IMR-90 (cell line): ENCODE results near the gene TAAR2.

Source experiments
- BHLHE40 ChIP-seq: fragments of 150-350 bp; IDR thresholded peaks from 2 replicates; pipeline ENCODE4 v1.6.1; 2016; ENCODE audit warnings: mild to moderate bottlenecking, low read depth, low read length
- CHD1 ChIP-seq: IDR thresholded peaks from 2 replicates; pipeline ENCODE4 v1.6.1; 2012; ENCODE audit warnings: low read depth, low read length, improper control_type of control experiment
- FOS ChIP-seq: fragments of 150-350 bp; IDR thresholded peaks from 2 replicates; pipeline ENCODE4 v1.6.1; 2016; ENCODE audit warnings: low read depth, low read length
- MAFK ChIP-seq: IDR thresholded peaks from 2 replicates; pipeline ENCODE4 v1.6.1; 2012; ENCODE audit warnings: low read depth, low read length, improper control_type of control experiment
- MXI1 ChIP-seq: IDR thresholded peaks from 2 replicates; pipeline ENCODE4 v1.6.1; 2012; ENCODE audit warnings: low read depth, mild to moderate bottlenecking, low read length, moderate library complexity, borderline replicate concordance
- NFE2L2 ChIP-seq: fragments of 150-350 bp; IDR thresholded peaks from 2 replicates; pipeline ENCODE4 v1.6.1; 2016; ENCODE audit warnings: low read depth, mild to moderate bottlenecking, low read length
- POLR2A ChIP-seq: IDR thresholded peaks from 2 replicates; pipeline ENCODE4 v1.6.1; 2012; ENCODE audit warnings: mild to moderate bottlenecking, low read depth, low read length
- RAD21 ChIP-seq: IDR thresholded peaks from 2 replicates; pipeline ENCODE4 v1.6.1; 2012; ENCODE audit warnings: low read length, improper control_type of control experiment
- RCOR1 ChIP-seq: IDR thresholded peaks from 2 replicates; pipeline ENCODE4 v1.6.1; 2012; ENCODE audit warnings: mild to moderate bottlenecking, low read length, improper control_type of control experiment; ENCODE audit not compliant: insufficient replicate concordance
- SMC3 ChIP-seq: fragments of 150-350 bp; IDR thresholded peaks from 2 replicates; pipeline ENCODE4 v1.6.1; 2016; ENCODE audit warnings: low read depth, mild to moderate bottlenecking, antibody characterized with exemption, low read length, moderate library complexity
- TF ChIP-seq, protein P1 (sequence below): conservative IDR thresholded peaks from 2 replicates; pipeline ENCODE4 v1.5.1; 2012; ENCODE audit warnings: mild to moderate bottlenecking, low read depth, low read length, improper control_type of control experiment

DNA sequence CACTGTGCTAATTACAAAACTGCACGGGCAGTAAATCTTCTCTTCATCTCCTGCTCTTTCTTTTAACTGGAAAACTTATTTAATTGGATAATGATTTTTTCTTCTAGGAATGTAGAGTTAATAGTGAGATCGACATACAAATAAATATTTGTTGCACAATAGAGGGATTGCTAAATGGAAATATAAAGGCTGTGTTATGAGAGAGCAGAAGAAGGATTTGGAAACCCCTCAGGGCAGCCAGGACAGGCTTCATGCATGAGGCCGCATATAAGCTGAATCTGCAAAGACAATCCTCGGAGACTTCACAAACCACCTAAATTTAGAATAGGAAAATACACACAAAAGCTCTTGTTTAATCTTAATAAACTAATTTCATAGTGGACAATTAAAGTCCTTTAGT lies 37.8 kb upstream of the TAAR2 start:
- TF ChIP-seq POLR2A (no peak), NFE2L2 (no peak), FOS (no peak), MAFK (no peak), RAD21 (no peak), MXI1 (no peak), BHLHE40 (no peak), CHD1 (no peak), SMC3 (no peak), RCOR1 (no peak)
- TF ChIP-seq, protein P1, sequence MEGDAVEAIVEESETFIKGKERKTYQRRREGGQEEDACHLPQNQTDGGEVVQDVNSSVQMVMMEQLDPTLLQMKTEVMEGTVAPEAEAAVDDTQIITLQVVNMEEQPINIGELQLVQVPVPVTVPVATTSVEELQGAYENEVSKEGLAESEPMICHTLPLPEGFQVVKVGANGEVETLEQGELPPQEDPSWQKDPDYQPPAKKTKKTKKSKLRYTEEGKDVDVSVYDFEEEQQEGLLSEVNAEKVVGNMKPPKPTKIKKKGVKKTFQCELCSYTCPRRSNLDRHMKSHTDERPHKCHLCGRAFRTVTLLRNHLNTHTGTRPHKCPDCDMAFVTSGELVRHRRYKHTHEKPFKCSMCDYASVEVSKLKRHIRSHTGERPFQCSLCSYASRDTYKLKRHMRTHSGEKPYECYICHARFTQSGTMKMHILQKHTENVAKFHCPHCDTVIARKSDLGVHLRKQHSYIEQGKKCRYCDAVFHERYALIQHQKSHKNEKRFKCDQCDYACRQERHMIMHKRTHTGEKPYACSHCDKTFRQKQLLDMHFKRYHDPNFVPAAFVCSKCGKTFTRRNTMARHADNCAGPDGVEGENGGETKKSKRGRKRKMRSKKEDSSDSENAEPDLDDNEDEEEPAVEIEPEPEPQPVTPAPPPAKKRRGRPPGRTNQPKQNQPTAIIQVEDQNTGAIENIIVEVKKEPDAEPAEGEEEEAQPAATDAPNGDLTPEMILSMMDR = no peak
